AG04450 (cell line): ENCODE results near the gene USP14. TPM values are rescaled to one million over a fixed set of nuclear protein-coding genes. Genes with fewer than 3 reads are reported as not detected.
A peak's percentile ranks its signal among the peaks of the same experiment; 100 is the strongest.

Experiments
- CTCF ChIA-PET: fragments of 300-600, 350-600 bp; formaldehyde crosslinking; extraction: SDS; loops from one replicate; lab custom pipeline; 2022; ENCODE audit warnings: antibody characterized with exemption, inconsistent platforms; lab: Charles Lee
- POLR2A ChIA-PET: fragments of 350-600 bp; formaldehyde crosslinking; extraction: SDS; loops from one replicate; lab custom pipeline; 2021; ENCODE audit warnings: antibody characterized with exemption, inconsistent platforms; lab: Yijun Ruan, JAX
- DNase-seq: peaks from one replicate; pipeline ENCODE4 v3.0.0-alpha.2; 2011; ENCODE audit warnings: low read depth, low spot score
- H3K27ac ChIP-seq: one replicate; pipeline ENCODE4 v1.5.1; 2012; ENCODE audit warnings: low read depth, low read length, control low read depth
- H3K27me3 ChIP-seq: one replicate; pipeline ENCODE4 v1.6.0; 2012; ENCODE audit warnings: low read length; ENCODE audit not compliant: control insufficient read depth, insufficient read depth
- H3K4me3 ChIP-seq: 2 replicates; pipeline ENCODE4 v1.5.1; 2011; ENCODE audit warnings: mild to moderate bottlenecking, low read depth, low read length, control low read depth
- H3K9me3 ChIP-seq: 2 replicates; pipeline ENCODE4 v1.5.1; 2012; ENCODE audit warnings: low read length; ENCODE audit not compliant: control insufficient read depth, insufficient read depth
- CTCF ChIP-seq: IDR thresholded peaks from 2 replicates; pipeline ENCODE4 v1.5.1; 2011; ENCODE audit warnings: low read depth, low read length, control low read depth, inconsistent platforms
- polyA plus RNA-seq: library from polyadenylated mRNA; depleted of rRNA; stranded (reverse); fragments of >200 nt; gene quantifications from 2 replicates; pipeline ENCODE4 v1.2.3, GENCODE V29; 2011

USP14 gene
- polyA plus RNA-seq, 1 experiment, result 39.7 TPM

GRCh38 chr18:148841-149240, 9.5 kb upstream of the USP14 start:
- Histone ChIP-seq H3K27me3 (no peaks in the 10 kb centered on the region), H3K27ac (no peak overlapping the region), H3K4me3 (no peak overlapping the region), H3K9me3 (no peaks in the 10 kb centered on the region)
- no peak for TF ChIP-seq CTCF
- DNase-seq, result no peak
- ChIA-PET CTCF (no interaction called here), POLR2A (no interaction called here)

GRCh38 chr18:154151-154550, 4.2 kb upstream of the USP14 start:
- CTCF ChIA-PET, result no interaction called here
- H3K27ac ChIP-seq, result no peak overlapping the region
- POLR2A ChIA-PET, result no interaction called here
- no peaks in the 10 kb centered on the region for H3K9me3 ChIP-seq
- H3K4me3 ChIP-seq, result no peak overlapping the region
- no peak for DNase-seq
- no peak for TF ChIP-seq CTCF
- no peaks in the 10 kb centered on the region for H3K27me3 ChIP-seq

- Histone ChIP-seq H3K9me3 (no peaks in the 10 kb centered on the region), H3K27me3 (no peaks in the 10 kb centered on the region), H3K27ac (no peak overlapping the region), H3K4me3 (no peak overlapping the region)
- no peak for TF ChIP-seq CTCF
- no peak for DNase-seq
- ChIA-PET CTCF (no interaction called here), POLR2A (no interaction called here)
These were observed 2.7 kb upstream of the USP14 start for GRCh38 chr18:155688-156087.

- Histone ChIP-seq H3K27me3 (no peaks in the 10 kb centered on the region), H3K4me3 (no peak overlapping the region), H3K9me3 (no peaks in the 10 kb centered on the region), H3K27ac (no peak overlapping the region)
- ChIA-PET CTCF (no interaction called here), POLR2A (no interaction called here)
- TF ChIP-seq CTCF, result no peak
- DNase-seq, result no peak
These were observed 1.7 kb upstream of the USP14 start for GRCh38 chr18:156514-157230.

- TF ChIP-seq CTCF, result no peak
- CTCF ChIA-PET, result no interaction called here
- H3K27me3 ChIP-seq, result no peaks in the 10 kb centered on the region
- POLR2A ChIA-PET, result interaction anchor here (0.7 kb wide), 1 partner anchor 26 kb away, joined by 4 read pairs; no protein-coding TSS in a partner anchor
- H3K27ac ChIP-seq, result peak overlapping the region; percentile 55
- no peak for DNase-seq
- H3K4me3 ChIP-seq, result peak overlapping the region; percentile 92
- H3K9me3 ChIP-seq, result no peaks in the 10 kb centered on the region
These were observed 788 bp downstream of the USP14 start for GRCh38 chr18:159037-159652.
